ENCODE measurements around the gene RPS27L.

RPS27L gene

DNA sequence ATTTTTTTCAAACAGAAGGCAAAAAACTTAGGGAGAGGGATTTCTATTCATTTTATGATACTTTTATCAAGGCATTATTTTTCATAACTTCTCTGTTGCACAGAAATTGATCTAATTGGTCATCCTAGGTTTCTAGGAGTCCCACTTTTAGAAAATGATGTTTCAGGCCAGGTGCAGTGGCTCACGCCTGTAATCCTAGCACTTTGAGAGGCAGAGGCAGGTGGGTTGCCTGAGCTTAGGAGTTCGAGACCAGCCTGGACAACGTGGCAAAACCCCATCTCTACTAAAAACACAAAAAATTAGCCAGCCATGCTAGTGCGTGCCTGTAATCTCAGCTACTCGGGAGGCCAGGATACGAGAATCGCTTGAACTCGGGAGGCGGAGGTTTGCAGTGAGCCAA, 32.8 kb downstream of the RPS27L start:
- TF ChIP-seq, protein P1, sequence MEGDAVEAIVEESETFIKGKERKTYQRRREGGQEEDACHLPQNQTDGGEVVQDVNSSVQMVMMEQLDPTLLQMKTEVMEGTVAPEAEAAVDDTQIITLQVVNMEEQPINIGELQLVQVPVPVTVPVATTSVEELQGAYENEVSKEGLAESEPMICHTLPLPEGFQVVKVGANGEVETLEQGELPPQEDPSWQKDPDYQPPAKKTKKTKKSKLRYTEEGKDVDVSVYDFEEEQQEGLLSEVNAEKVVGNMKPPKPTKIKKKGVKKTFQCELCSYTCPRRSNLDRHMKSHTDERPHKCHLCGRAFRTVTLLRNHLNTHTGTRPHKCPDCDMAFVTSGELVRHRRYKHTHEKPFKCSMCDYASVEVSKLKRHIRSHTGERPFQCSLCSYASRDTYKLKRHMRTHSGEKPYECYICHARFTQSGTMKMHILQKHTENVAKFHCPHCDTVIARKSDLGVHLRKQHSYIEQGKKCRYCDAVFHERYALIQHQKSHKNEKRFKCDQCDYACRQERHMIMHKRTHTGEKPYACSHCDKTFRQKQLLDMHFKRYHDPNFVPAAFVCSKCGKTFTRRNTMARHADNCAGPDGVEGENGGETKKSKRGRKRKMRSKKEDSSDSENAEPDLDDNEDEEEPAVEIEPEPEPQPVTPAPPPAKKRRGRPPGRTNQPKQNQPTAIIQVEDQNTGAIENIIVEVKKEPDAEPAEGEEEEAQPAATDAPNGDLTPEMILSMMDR (IDR thresholded peaks at IDR 0.05; ENCODE audit: low read length): no peak
- TF ChIP-seq EZH2 (IDR thresholded peaks at IDR 0.05; ENCODE audit: borderline replicate concordance, low read length): no peak
- Histone ChIP-seq H4K20me1 (ENCODE audit: insufficient read depth, low read length) (no peaks in the 10 kb centered on the region), H3K27me3 (ENCODE audit: insufficient read depth, low read length) (no peaks in the 10 kb centered on the region), H3K4me3 (ENCODE audit: low read depth, low read length, poor library complexity, severe bottlenecking) (no peak overlapping the region), H3F3A (ENCODE audit: insufficient read depth, low read length) (0 out of 2 replicates have a peak, but pooled peaks cover 3% of the 10 kb centered on the region), H3K9me3 (ENCODE audit: low read length) (peaks cover 3% of the 10 kb centered on the region; the same call in 1 of the 2 replicates), H3K9ac (ENCODE audit: low read length) (no peak overlapping the region), H3K4me2 (ENCODE audit: low read length) (no peak overlapping the region), H3K9me2 (ENCODE audit: low read depth, low read length) (no peaks in the 10 kb centered on the region), H2AFZ (ENCODE audit: low read length) (no peak overlapping the region), H3K79me2 (ENCODE audit: insufficient read depth, low read length) (no peaks in the 10 kb centered on the region), H3K36me3 (ENCODE audit: insufficient read depth, low read length) (no peaks in the 10 kb centered on the region; the same call in 1 of the 2 replicates), H3K27ac (ENCODE audit: low read depth, low read length, poor library complexity, severe bottlenecking) (no peak overlapping the region), H3K4me1 (ENCODE audit: insufficient read depth, low read length, severe bottlenecking) (peaks cover 7% of the 10 kb centered on the region)

DNA sequence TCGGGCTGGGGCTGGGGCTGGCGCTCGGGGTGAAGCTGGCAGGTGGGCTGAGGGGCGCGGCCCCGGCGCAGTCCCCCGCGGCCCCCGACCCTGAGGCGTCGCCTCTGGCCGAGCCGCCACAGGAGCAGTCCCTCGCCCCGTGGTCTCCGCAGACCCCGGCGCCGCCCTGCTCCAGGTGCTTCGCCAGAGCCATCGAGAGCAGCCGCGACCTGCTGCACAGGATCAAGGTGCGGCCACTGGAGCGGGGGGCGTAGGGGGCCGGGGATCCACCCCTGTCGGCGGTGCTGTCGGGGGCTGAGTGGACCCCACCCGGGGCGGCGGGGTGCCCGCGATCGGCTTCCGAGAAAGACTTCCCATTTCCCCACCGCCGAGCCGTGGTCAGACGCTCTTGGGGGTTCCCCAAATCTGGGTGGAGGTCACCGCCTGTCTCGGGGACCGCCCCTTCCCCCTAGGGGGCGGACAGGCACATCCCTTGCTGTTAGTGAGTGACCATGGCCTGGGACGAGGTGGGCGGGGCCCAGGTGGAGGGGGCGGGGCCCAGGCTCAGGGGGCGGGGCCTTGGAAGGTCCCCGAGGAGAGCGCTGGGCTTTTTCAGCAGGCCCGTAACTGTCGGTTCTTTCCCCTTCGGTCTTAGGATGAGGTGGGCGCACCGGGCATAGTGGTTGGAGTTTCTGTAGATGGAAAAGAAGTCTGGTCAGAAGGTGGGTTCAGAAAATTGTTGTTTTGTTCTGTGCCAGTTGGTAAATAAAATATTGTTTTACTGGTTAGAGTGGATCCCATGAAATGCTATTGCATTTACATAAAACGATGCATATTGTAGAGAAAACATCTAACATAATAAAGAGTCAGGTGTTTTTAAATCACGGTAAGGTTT, 35.0 kb downstream of the RPS27L start:
- Histone ChIP-seq H3K4me2 (ENCODE audit: low read length) (peak overlapping the region; percentile 90), H3K4me3 (ENCODE audit: low read depth, low read length, poor library complexity, severe bottlenecking) (peak overlapping the region; percentile 88), H4K20me1 (ENCODE audit: insufficient read depth, low read length) (no peaks in the 10 kb centered on the region), H3K36me3 (ENCODE audit: insufficient read depth, low read length) (no peaks in the 10 kb centered on the region; the same call in 1 of the 2 replicates), H3K9me2 (ENCODE audit: low read depth, low read length) (no peaks in the 10 kb centered on the region), H3K9me3 (ENCODE audit: low read length) (peaks cover 5% of the 10 kb centered on the region; the same call in 1 of the 2 replicates), H3K79me2 (ENCODE audit: insufficient read depth, low read length) (no peaks in the 10 kb centered on the region), H3K4me1 (ENCODE audit: insufficient read depth, low read length, severe bottlenecking) (peaks cover 7% of the 10 kb centered on the region), H3K27me3 (ENCODE audit: insufficient read depth, low read length) (no peaks in the 10 kb centered on the region), H3K27ac (ENCODE audit: low read depth, low read length, poor library complexity, severe bottlenecking) (no peak overlapping the region), H3F3A (ENCODE audit: insufficient read depth, low read length) (0 out of 2 replicates have a peak, but pooled peaks cover 3% of the 10 kb centered on the region), H3K9ac (ENCODE audit: low read length) (peak overlapping the region; percentile 62), H2AFZ (ENCODE audit: low read length) (peak overlapping the region; percentile 83; the same call in 1 of the 2 replicates)
- TF ChIP-seq, protein P1 (IDR thresholded peaks at IDR 0.05; ENCODE audit: low read length): no peak; the same call in 1 of the 2 replicates
- TF ChIP-seq EZH2 (IDR thresholded peaks at IDR 0.05; ENCODE audit: borderline replicate concordance, low read length): no peak

DNA sequence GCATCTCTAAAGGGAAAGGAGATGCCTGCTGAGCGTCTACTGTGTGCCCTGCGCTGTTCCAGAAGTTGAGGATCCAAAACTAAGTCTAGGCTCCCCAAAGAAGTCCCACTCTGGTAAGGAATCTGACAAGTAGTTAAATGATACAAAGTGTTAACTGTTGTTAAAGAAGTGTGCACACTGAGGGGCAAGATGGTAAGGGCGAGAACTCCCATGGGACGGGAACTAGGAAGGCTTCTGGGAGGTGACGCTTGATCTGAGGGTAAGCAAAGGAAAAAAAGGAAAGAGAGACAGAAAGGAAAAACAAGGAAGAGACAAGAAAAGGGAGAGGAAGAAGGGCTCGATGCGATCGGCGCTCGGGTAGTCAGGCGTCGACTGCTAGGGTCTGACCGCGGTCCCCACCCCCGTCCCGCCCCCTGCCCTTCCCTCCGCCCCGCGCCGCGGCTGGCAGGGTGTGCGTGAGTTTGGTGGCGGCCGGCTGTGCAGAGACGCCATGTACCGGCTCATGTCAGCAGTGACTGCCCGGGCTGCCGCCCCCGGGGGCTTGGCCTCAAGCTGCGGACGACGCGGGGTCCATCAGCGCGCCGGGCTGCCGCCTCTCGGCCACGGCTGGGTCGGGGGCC, 35.8 kb downstream of the RPS27L start, which contains the start of gene LACTB:
TSS of gene LACTB (plus strand) at position 480 of the 620 bp plus-strand sequence. CDS start at position 491, 11 bp downstream.
- H3K9ac ChIP-seq (ENCODE audit: low read length): peak within 1 kb of the TSS; percentile 62
- H3K4me1 ChIP-seq (ENCODE audit: insufficient read depth, low read length, severe bottlenecking): peaks cover 7% of the 10 kb centered on the region
- no peaks in the 10 kb centered on the region for H3K27me3 ChIP-seq (ENCODE audit: insufficient read depth, low read length)
- no peak within 1 kb of the TSS for H3K27ac ChIP-seq (ENCODE audit: low read depth, low read length, poor library complexity, severe bottlenecking)
- H4K20me1 ChIP-seq (ENCODE audit: insufficient read depth, low read length): no peaks in the 10 kb centered on the region
- TF ChIP-seq, protein P1 (IDR thresholded peaks at IDR 0.05; ENCODE audit: low read length): no peak
- no peak for TF ChIP-seq EZH2 (IDR thresholded peaks at IDR 0.05; ENCODE audit: borderline replicate concordance, low read length)
- H3F3A ChIP-seq (ENCODE audit: insufficient read depth, low read length): 0 out of 2 replicates have a peak, but pooled peaks cover 3% of the 10 kb centered on the region
- H3K4me2 ChIP-seq (ENCODE audit: low read length): peak within 1 kb of the TSS; percentile 90
- peak within 1 kb of the TSS; percentile 88; the same call in 1 of the 2 replicates for H2AFZ ChIP-seq (ENCODE audit: low read length)
- H3K4me3 ChIP-seq (ENCODE audit: low read depth, low read length, poor library complexity, severe bottlenecking): peak within 1 kb of the TSS; percentile 88
- H3K9me2 ChIP-seq (ENCODE audit: low read depth, low read length): no peaks in the 10 kb centered on the region
- peaks cover 5% of the 10 kb centered on the region; the same call in 1 of the 2 replicates for H3K9me3 ChIP-seq (ENCODE audit: low read length)
- no peaks in the 10 kb centered on the region; the same call in 1 of the 2 replicates for H3K36me3 ChIP-seq (ENCODE audit: insufficient read depth, low read length)
- no peaks in the 10 kb centered on the region for H3K79me2 ChIP-seq (ENCODE audit: insufficient read depth, low read length)
